GM21528 (cell line): ENCODE results near the gene DYTN.

Source experiments
- ATAC-seq: cut with Tn5 transposase; IDR thresholded peaks from one replicate; pipeline ENCODE4 v1.9.1; 2021; ENCODE audit warnings: mild to moderate bottlenecking, moderate library complexity; ENCODE audit not compliant: unreplicated experiment, low FRiP score

The DYTN gene

GRCh38 chr2:206619011-206619410 lies 99.2 kb downstream of the DYTN start:
- ATAC-seq, result no peak

GRCh38 chr2:206616151-206616550 lies 102.0 kb downstream of the DYTN start:
- no peak for ATAC-seq

- no peak for ATAC-seq
Observed at GRCh38 chr2:206615417-206616089, 102.6 kb downstream of the DYTN start.

- no peak for ATAC-seq
Observed at GRCh38 chr2:206614811-206615210, 103.4 kb downstream of the DYTN start.

- ATAC-seq, result no peak
Observed at GRCh38 chr2:206611736-206612135, 106.5 kb downstream of the DYTN start.

- ATAC-seq, result no peak
Observed at GRCh38 chr2:206611191-206611590, 107.0 kb downstream of the DYTN start.

- no peak for ATAC-seq
Observed at GRCh38 chr2:206610451-206610850, 107.7 kb downstream of the DYTN start.

GRCh38 chr2:206603243-206603642 lies 115.0 kb downstream of the DYTN start:
- no peak for ATAC-seq
